Adipose tissue (tissue), 3 donors: ENCODE measurements around the gene SMOC1. TPM values are rescaled to one million over a fixed set of nuclear protein-coding genes. Genes with fewer than 3 reads are reported as not detected.

Experiments used
- H3K27ac ChIP-seq: one replicate; pipeline ENCODE4 v1.5.1; 2013; ENCODE audit warnings: low read depth, low read length
- WGBS, 3 donors: extraction: QIAGEN DNeasy Blood & Tissue Kit; methylation state at CpG; one replicate each; pipeline ENCODE4 v1.1.7; 2013; 5-methylcytosine and 5-hydroxymethylcytosine counted together
- polyA plus RNA-seq, 3 donors: library from polyadenylated mRNA; stranded (reverse); fragments of 200-250 nt; gene quantifications; one replicate each; pipeline ENCODE4 v1.2.3, GENCODE V29; 2013
- donor health status: healthy with polysubstance abuse.
- donor health status: Bipolar disorder and iron deficiency.
- donor health status: healthy.

SMOC1 gene
- polyA plus RNA-seq, 3 donors, result 3.0 to 7.8 (median 6.7) TPM

GRCh38 chr14:69859591-69859990, 19.6 kb upstream of the SMOC1 start:
- 81 to 86% (median 85%) methylated on average over 14 of the region's 14 CpGs for WGBS, 3 donors
- no peak overlapping the region for H3K27ac ChIP-seq

GRCh38 chr14:69860221-69860620, 19.0 kb upstream of the SMOC1 start:
- WGBS, 3 donors, result 57 to 69% (median 62%) methylated on average over 12 of the region's 12 CpGs
- no peak overlapping the region for H3K27ac ChIP-seq

- 86 to 95% (median 91%) methylated on average over 3 of the region's 3 CpGs for WGBS, 3 donors
- no peak overlapping the region for H3K27ac ChIP-seq
These were observed 18.1 kb upstream of the SMOC1 start for GRCh38 chr14:69861025-69861569.

- no peak overlapping the region for H3K27ac ChIP-seq
- WGBS, 3 donors, result 85 to 92% (median 90%) methylated on average over 4 of the region's 4 CpGs
These were observed 16.1 kb upstream of the SMOC1 start for GRCh38 chr14:69863083-69863482.

GRCh38 chr14:69865701-69866365, 13.4 kb upstream of the SMOC1 start:
- 88% methylated on average over 8 of the region's 8 CpGs for WGBS, 3 donors
- H3K27ac ChIP-seq, result no peak overlapping the region

GRCh38 chr14:69868363-69868963, 10.8 kb upstream of the SMOC1 start:
- WGBS, 3 donors, result 82 to 87% (median 82%) methylated on average over 5 of the region's 5 CpGs
- no peak overlapping the region for H3K27ac ChIP-seq

GRCh38 chr14:69870613-69871012, 8.6 kb upstream of the SMOC1 start:
- WGBS, 3 donors, result 84 to 89% (median 87%) methylated on average over 2 of the region's 2 CpGs

GRCh38 chr14:69873877-69874780, 5.1 kb upstream of the SMOC1 start:
- H3K27ac ChIP-seq, result no peak overlapping the region
- 67 to 87% (median 72%) methylated on average over 5 of the region's 5 CpGs for WGBS, 3 donors

More at GRCh38 chr14:69870613-69871012, 8.6 kb upstream of the SMOC1 start:
- no peak overlapping the region for H3K27ac ChIP-seq

GRCh38 chr14:69876221-69876847, 2.9 kb upstream of the SMOC1 start:
- H3K27ac ChIP-seq, result no peak overlapping the region
- WGBS, 3 donors, result 38 to 48% (median 43%) methylated on average over 2 of the region's 2 CpGs

GRCh38 chr14:69876848-69877306, 2.3 kb upstream of the SMOC1 start:
- no peak overlapping the region for H3K27ac ChIP-seq
- WGBS, 3 donors, result 21 to 38% (median 38%) methylated on average over 3 of the region's 3 CpGs

- 35 to 55% (median 37%) methylated on average over 2 of the region's 2 CpGs for whole genome bisulfite sequencing, 3 donors
- no peak overlapping the region for H3K27ac ChIP-seq
These were observed 1.7 kb upstream of the SMOC1 start for GRCh38 chr14:69877492-69877891.

- H3K27ac ChIP-seq, result no peak overlapping the region
- WGBS, 3 donors, result 84 to 91% (median 87%) methylated on average over 9 of the region's 9 CpGs
These were observed 965 bp upstream of the SMOC1 start for GRCh38 chr14:69878251-69878650.

GRCh38 chr14:69880044-69880487, 850 bp downstream of the SMOC1 start:
- WGBS, 3 donors, result 6 to 7% (median 7%) methylated on average over 21 of the region's 21 CpGs
- H3K27ac ChIP-seq, result no peak overlapping the region

GRCh38 chr14:69880893-69881292, 1.7 kb downstream of the SMOC1 start:
- no peak overlapping the region for H3K27ac ChIP-seq
- 51 to 71% (median 57%) methylated on average over 5 of the region's 5 CpGs for WGBS, 3 donors

- 36 to 70% (median 42%) methylated on average over 11 of the region's 11 CpGs for WGBS, 3 donors
These were observed 3.1 kb downstream of the SMOC1 start for GRCh38 chr14:69882116-69882864.

GRCh38 chr14:69882915-69883314, 3.7 kb downstream of the SMOC1 start:
- H3K27ac ChIP-seq, result no peak overlapping the region
- WGBS, 3 donors, result 64 to 93% (median 86%) methylated on average over 2 of the region's 2 CpGs

More at GRCh38 chr14:69882116-69882864, 3.1 kb downstream of the SMOC1 start:
- no peak overlapping the region for H3K27ac ChIP-seq

GRCh38 chr14:69886453-69887242, 7.4 kb downstream of the SMOC1 start:
- H3K27ac ChIP-seq, result no peak overlapping the region
- WGBS, 3 donors, result 61 to 76% (median 64%) methylated on average over 2 of the region's 2 CpGs
